ENCODE measurements around the gene CASK.
A peak's percentile ranks its signal among the peaks of the same experiment; 100 is the strongest.

CASK gene

DNA sequence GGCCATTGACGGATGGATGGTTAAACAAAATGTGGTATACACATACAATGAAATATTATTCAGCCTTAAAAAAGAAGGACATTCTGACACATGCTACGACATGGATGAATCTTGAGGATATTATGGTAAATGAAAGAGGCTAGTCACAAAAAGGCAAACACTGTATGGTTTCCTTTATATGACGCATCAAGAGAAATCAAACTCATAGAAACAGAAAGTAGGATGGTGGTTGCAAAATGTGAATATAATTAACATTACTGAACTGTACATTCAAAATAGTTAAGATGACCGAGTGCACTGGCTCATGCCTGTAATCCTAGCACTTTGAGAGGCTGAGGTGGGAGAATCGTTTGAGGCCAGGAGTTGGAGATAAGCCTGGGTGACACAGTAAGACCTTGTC is 9.5 kb upstream of the CASK start:
- Histone ChIP-seq H3K4me3 (replicated peaks; ENCODE audit: insufficient read depth, low read length) (no peak overlapping the region), H3K27ac (replicated peaks) (no peak overlapping the region), H3K27me3 (ENCODE audit: insufficient read depth, poor library complexity, severe bottlenecking) (no peaks in the 10 kb centered on the region)
- TF ChIP-seq, protein P1, sequence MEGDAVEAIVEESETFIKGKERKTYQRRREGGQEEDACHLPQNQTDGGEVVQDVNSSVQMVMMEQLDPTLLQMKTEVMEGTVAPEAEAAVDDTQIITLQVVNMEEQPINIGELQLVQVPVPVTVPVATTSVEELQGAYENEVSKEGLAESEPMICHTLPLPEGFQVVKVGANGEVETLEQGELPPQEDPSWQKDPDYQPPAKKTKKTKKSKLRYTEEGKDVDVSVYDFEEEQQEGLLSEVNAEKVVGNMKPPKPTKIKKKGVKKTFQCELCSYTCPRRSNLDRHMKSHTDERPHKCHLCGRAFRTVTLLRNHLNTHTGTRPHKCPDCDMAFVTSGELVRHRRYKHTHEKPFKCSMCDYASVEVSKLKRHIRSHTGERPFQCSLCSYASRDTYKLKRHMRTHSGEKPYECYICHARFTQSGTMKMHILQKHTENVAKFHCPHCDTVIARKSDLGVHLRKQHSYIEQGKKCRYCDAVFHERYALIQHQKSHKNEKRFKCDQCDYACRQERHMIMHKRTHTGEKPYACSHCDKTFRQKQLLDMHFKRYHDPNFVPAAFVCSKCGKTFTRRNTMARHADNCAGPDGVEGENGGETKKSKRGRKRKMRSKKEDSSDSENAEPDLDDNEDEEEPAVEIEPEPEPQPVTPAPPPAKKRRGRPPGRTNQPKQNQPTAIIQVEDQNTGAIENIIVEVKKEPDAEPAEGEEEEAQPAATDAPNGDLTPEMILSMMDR (IDR thresholded peaks at IDR 0.05; ENCODE audit: insufficient read depth, low read length): no peak
- TF ChIP-seq GABPA (IDR thresholded peaks at IDR 0.05; ENCODE audit: low read depth): no peak
- no peak for DNase-seq (ENCODE audit: low read depth in 1 of 2, low spot score in 1 of 2)

DNA sequence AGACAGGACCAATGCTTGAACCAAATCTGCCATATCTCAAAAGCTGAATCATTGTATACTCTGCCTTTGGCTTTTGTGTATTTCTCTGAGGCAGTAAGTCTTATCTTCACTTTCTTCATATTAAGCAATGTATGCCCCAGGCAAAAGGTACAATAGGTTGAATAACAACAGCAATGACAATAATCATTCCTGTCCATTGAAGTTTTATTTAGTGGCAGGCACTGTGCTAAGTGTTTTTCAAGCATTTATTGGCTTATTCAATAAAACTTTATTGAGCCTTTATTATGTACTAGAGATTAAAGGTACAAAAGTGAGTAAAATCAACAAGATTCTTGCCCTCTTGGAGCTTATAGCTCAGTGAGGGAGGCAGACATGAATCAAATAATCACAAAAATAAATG is 8.2 kb upstream of the CASK start:
- TF ChIP-seq POLR2AphosphoS5 (IDR thresholded peaks at IDR 0.05; ENCODE audit: low read depth) (no peak), GABPA (IDR thresholded peaks at IDR 0.05; ENCODE audit: low read depth) (no peak), SPI1 (IDR thresholded peaks at IDR 0.05; ENCODE audit: borderline replicate concordance, low read depth) (no peak)
- TF ChIP-seq, protein P2, sequence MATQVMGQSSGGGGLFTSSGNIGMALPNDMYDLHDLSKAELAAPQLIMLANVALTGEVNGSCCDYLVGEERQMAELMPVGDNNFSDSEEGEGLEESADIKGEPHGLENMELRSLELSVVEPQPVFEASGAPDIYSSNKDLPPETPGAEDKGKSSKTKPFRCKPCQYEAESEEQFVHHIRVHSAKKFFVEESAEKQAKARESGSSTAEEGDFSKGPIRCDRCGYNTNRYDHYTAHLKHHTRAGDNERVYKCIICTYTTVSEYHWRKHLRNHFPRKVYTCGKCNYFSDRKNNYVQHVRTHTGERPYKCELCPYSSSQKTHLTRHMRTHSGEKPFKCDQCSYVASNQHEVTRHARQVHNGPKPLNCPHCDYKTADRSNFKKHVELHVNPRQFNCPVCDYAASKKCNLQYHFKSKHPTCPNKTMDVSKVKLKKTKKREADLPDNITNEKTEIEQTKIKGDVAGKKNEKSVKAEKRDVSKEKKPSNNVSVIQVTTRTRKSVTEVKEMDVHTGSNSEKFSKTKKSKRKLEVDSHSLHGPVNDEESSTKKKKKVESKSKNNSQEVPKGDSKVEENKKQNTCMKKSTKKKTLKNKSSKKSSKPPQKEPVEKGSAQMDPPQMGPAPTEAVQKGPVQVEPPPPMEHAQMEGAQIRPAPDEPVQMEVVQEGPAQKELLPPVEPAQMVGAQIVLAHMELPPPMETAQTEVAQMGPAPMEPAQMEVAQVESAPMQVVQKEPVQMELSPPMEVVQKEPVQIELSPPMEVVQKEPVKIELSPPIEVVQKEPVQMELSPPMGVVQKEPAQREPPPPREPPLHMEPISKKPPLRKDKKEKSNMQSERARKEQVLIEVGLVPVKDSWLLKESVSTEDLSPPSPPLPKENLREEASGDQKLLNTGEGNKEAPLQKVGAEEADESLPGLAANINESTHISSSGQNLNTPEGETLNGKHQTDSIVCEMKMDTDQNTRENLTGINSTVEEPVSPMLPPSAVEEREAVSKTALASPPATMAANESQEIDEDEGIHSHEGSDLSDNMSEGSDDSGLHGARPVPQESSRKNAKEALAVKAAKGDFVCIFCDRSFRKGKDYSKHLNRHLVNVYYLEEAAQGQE (IDR thresholded peaks at IDR 0.05; ENCODE audit: insufficient replicate concordance, low read depth): no peak
- TF ChIP-seq, protein P1 (IDR thresholded peaks at IDR 0.05; ENCODE audit: insufficient read depth, low read length): no peak
- H3K27me3 ChIP-seq (ENCODE audit: insufficient read depth, poor library complexity, severe bottlenecking): no peaks in the 10 kb centered on the region
- no peak for DNase-seq (ENCODE audit: low read depth in 1 of 2, low spot score in 1 of 2)
- no peak overlapping the region for H3K4me3 ChIP-seq (replicated peaks; ENCODE audit: insufficient read depth, low read length)
- no peak overlapping the region for H3K27ac ChIP-seq (replicated peaks)

DNA sequence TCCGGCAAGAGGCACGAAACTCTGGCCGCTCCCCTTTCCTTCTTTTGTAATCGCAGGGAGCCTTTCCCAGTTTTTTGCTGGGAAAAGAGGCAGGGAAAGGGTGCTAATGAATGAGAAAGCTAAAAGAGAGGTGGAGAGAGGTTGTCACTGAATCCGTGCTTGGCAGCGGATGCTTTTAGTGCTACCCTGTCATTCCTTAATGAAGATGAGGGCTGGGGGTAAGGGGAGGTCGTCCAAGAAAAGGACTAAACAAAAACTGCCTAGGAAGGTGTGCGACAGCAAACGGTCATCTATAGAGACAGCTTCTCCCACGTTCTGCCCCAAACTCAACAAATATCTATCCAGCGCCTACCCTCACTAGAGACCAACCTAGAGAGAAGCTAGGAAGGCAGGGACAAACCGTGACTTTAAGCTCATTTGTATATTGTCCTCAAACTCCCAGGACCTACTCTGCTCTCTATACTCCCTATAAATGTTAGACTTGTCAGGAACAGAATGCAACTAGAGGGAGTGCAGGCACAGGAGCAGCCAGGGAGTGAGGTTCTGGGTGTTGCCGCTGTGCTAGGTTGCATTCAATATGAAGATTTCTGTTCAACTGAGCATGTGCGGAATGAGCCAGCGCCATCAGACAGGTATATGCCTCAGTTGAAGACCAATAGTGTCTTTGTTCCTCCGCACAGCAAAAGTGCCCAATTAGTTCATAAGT is 777 bp upstream of the CASK start:
- Histone ChIP-seq H3K4me3 (replicated peaks; ENCODE audit: insufficient read depth, low read length) (peak overlapping the region; percentile 59), H3K27ac (replicated peaks) (no peak overlapping the region), H3K27me3 (ENCODE audit: insufficient read depth, poor library complexity, severe bottlenecking) (no peaks in the 10 kb centered on the region)
- no peak for DNase-seq (ENCODE audit: low read depth in 1 of 2, low spot score in 1 of 2)
- TF ChIP-seq, protein P2 (IDR thresholded peaks at IDR 0.05; ENCODE audit: insufficient replicate concordance, low read depth): no peak
- TF ChIP-seq POLR2AphosphoS5 (IDR thresholded peaks at IDR 0.05; ENCODE audit: low read depth) (no peak), SPI1 (IDR thresholded peaks at IDR 0.05; ENCODE audit: borderline replicate concordance, low read depth) (no peak), GABPA (IDR thresholded peaks at IDR 0.05; ENCODE audit: low read depth) (no peak)
- TF ChIP-seq, protein P1 (IDR thresholded peaks at IDR 0.05; ENCODE audit: insufficient read depth, low read length): no peak
